A549 (cell line): Measurements from ENCODE around the gene ENTPD3.

Experiments used
- CTCF ChIP-seq: fragments of >200 bp; sonication (Bioruptor Twin); formaldehyde crosslinking; IDR thresholded peaks from 3 replicates; pipeline ENCODE4 v1.5.1; 2016
- POLR2A ChIP-seq: IDR thresholded peaks from 2 replicates; pipeline ENCODE4 v1.6.1; 2012; ENCODE audit warnings: mild to moderate bottlenecking, low read length
- SREBF2 ChIP-seq: fragments of 450-650 bp; IDR thresholded peaks from 2 replicates; pipeline ENCODE4 v1.6.1; 2014; ENCODE audit warnings: mild to moderate bottlenecking, moderate library complexity
- TF ChIP-seq, protein P1 (sequence below): fragments of 200-600 bp; sonication (generic); IDR thresholded peaks from 2 replicates; pipeline ENCODE4 v1.6.1; 2016; ENCODE audit warnings: antibody characterized with exemption, mild to moderate bottlenecking, moderate library complexity

DNA sequence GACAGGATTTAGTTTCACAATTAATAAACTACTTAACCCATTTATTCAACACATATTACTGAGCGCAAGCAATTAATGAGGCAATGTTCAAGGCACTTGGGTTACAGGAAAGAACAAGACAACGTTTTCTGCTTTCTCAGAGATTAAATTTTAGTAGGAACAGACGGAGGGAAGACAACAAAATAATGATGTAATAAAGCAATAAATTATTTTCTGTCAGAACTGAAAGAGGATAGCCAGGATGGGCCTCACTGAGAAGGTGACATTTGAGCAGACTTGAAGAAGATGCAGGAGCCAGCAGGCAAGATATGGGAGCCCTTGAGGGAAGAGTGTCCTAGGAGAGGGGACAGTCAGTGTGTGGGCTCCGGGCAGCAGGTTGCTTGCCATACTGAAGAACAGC, 58.9 kb downstream of the ENTPD3 start:
- TF ChIP-seq POLR2A, result no peak
- TF ChIP-seq, protein P1, sequence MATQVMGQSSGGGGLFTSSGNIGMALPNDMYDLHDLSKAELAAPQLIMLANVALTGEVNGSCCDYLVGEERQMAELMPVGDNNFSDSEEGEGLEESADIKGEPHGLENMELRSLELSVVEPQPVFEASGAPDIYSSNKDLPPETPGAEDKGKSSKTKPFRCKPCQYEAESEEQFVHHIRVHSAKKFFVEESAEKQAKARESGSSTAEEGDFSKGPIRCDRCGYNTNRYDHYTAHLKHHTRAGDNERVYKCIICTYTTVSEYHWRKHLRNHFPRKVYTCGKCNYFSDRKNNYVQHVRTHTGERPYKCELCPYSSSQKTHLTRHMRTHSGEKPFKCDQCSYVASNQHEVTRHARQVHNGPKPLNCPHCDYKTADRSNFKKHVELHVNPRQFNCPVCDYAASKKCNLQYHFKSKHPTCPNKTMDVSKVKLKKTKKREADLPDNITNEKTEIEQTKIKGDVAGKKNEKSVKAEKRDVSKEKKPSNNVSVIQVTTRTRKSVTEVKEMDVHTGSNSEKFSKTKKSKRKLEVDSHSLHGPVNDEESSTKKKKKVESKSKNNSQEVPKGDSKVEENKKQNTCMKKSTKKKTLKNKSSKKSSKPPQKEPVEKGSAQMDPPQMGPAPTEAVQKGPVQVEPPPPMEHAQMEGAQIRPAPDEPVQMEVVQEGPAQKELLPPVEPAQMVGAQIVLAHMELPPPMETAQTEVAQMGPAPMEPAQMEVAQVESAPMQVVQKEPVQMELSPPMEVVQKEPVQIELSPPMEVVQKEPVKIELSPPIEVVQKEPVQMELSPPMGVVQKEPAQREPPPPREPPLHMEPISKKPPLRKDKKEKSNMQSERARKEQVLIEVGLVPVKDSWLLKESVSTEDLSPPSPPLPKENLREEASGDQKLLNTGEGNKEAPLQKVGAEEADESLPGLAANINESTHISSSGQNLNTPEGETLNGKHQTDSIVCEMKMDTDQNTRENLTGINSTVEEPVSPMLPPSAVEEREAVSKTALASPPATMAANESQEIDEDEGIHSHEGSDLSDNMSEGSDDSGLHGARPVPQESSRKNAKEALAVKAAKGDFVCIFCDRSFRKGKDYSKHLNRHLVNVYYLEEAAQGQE, result no peak
- TF ChIP-seq CTCF, result no peak
- no peak for TF ChIP-seq SREBF2
